Stomach smooth muscle (tissue), 2 donors: ENCODE data around the gene TTC34.

ENCODE experiments used
- H3K27ac ChIP-seq: one replicate; pipeline ENCODE4 v1.7.0; 2013; ENCODE audit warnings: mild to moderate bottlenecking, low read length, inconsistent platforms
- H3K27me3 ChIP-seq, 2 donors: one replicate each; pipeline ENCODE4 v1.7.0; 2013; ENCODE audit warnings: low read length in 2 of 2; ENCODE audit not compliant: insufficient read depth in 2 of 2, control insufficient read depth in 1 of 2
- H3K36me3 ChIP-seq, 2 donors: one replicate each; pipeline ENCODE4 v1.7.0; 2013; ENCODE audit warnings: low read length in 2 of 2; ENCODE audit not compliant: control insufficient read depth in 2 of 2, insufficient read depth in 2 of 2
- H3K4me1 ChIP-seq: one replicate; pipeline ENCODE4 v1.7.0; 2013; ENCODE audit warnings: low read length; ENCODE audit not compliant: control insufficient read depth, insufficient read depth
- H3K4me3 ChIP-seq, 2 donors: one replicate each; pipeline ENCODE4 v1.7.0; 2013; ENCODE audit warnings: low read length in 2 of 2
- H3K9ac ChIP-seq, 2 donors: one replicate each; pipeline ENCODE4 v1.7.0; 2013; ENCODE audit warnings: low read length in 2 of 2, mild to moderate bottlenecking in 1 of 2
- H3K9me3 ChIP-seq, 2 donors: one replicate each; pipeline ENCODE4 v1.7.0; 2013; ENCODE audit warnings: low read length in 2 of 2; ENCODE audit not compliant: control insufficient read depth in 2 of 2
- donor health status: healthy.
- donor health status: Pancreatic carcinoma.

TTC34 gene

DNA sequence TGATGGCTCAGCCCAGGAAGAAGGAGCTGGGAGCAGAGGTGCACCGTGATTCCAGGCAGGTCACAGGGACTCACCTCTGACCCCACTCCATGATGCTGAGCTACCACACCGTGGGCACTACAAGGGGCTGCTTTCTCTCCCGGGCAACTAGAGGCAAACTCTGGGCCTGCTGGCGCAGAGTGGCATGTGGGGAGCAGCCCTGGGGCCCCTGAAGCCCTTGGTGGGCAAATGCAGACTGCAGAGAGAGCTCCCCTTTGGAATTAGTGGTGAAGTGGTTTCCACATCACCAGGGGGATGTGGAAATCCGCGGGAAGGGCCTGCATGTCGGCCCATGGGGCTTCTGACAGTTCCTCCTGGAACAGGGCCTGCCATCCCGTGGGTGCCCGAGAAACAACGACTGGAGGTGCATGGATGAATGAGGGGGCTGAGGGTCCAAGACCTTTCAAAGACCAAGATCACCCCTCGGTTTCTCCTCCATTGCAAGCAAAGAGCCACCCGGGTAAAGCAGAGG lies 156.8 kb downstream of the TTC34 start:
- Histone ChIP-seq H3K4me3 (no peak overlapping the region), H3K9me3 (peaks cover 3 to 13% of the 10 kb centered on the region in 2 donors), H3K9ac (no peak overlapping the region), H3K27ac (no peak overlapping the region), H3K36me3 (no peaks in the 10 kb centered on the region), H3K4me1 (peaks cover 19% of the 10 kb centered on the region), H3K27me3 (no peaks in the 10 kb centered on the region)

DNA sequence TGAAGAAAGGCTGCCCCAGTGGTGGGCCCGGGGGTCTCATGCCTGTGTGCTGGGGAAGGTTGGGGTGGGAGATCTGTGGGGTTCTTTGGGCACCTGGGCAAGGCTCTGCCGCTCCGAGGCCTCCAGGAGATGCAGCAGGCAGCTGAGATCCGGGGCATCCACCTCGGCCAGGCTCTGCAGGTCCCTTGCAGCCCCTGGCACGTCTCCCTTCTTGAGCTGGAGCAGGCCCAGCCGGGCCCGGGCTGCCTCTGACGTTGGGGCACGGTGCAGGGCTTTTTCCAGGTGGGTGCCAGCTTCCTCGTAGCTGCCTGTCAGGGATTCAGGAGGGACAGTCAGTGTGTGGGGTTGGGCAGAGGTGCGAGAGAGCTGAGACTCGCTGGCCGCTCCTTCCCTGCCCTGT lies 157.3 kb downstream of the TTC34 start:
- H3K4me1 ChIP-seq, result peaks cover 19% of the 10 kb centered on the region
- no peak overlapping the region for H3K4me3 ChIP-seq
- H3K27ac ChIP-seq, result no peak overlapping the region
- H3K27me3 ChIP-seq, result no peaks in the 10 kb centered on the region
- H3K9me3 ChIP-seq, result peaks cover 3 to 13% of the 10 kb centered on the region in 2 donors
- no peaks in the 10 kb centered on the region for H3K36me3 ChIP-seq
- no peak overlapping the region for H3K9ac ChIP-seq

DNA sequence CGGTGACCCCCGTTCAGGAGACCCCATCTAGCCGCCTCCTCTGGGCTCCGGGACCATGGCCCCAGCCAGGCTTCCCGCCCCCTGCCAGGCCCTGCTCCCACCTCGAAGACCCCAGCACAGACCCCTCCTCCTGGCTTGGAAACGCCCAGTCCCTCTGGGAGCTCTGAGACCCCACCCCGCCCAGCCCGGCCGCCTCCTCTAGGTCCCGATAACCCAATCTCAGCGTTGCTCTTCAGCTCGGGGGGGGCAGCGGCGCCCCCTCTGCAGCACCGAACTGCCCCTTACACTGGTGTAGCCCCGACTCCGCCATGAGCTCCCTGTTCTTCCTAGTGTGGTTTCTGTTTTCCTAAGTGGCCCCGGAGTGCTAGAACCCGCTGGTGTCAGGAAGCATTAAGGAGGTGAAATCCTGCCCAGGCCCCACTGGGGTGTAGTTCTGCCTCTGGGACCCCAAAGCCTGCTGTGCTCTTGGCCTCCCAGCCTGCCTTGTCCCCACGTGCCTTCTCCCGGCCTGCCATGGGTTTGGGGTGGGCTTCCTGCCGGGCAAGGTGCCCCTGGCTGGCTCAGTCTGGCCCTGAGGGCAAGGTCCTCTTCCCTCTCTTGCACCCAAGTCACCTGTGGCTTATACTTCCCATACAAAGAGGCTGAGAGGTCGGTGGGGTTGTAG lies 157.9 kb downstream of the TTC34 start:
- no peaks in the 10 kb centered on the region for H3K27me3 ChIP-seq
- peaks cover 19% of the 10 kb centered on the region for H3K4me1 ChIP-seq
- peak overlapping the region in 1 of 2 donors; percentile 85 for H3K9ac ChIP-seq
- H3K4me3 ChIP-seq, result peak overlapping the region; percentile 69 to 86
- no peak overlapping the region for H3K27ac ChIP-seq
- H3K36me3 ChIP-seq, result no peaks in the 10 kb centered on the region
- H3K9me3 ChIP-seq, result peaks cover 3 to 7% of the 10 kb centered on the region in 2 donors

DNA sequence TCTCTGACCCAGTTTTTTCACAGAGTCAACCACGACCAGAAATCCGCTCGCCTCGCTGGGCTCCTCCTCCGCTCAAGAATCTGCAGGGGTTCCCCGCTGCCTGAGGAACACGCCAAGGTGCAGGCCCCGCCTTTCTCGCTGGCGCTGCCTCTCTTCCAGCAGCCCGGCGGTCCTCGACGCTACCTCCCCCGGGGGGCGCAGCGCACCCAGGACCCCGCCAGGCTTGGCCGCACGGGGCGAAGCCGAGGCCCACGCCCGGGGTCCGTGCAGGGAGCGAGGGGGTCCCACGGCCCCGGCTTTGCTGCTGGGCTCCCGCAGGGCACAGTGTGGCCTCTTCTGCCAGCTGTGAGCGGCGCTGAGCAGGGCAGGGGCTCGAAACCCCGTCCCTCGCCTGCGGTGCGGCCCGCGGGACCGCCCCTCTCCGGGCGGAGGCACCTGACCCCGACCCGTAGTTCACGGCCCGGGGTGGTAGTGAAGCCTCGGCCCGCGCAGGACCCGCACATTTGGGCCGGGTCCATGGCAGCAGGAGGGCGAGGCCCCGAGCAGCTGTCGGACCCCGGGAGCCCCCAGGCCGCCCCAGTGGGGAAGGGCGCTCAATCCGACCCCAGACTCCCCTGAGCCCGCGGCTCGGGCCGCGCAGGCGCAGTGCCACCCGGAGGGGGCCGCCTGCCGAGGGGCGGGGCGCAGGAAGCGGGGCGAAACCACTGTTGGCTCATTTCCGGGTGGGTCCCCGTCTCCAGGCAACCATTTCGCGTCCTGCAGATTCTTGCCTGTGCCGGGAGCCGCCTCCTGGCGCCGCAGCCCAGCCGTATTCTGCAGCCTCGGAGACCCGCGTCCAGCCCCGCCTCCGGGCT lies 158.7 kb downstream of the TTC34 start:
- H3K9ac ChIP-seq, result peak overlapping the region; percentile 78 to 85
- H3K9me3 ChIP-seq, result peaks cover 0 to 3% of the 10 kb centered on the region in 2 donors
- H3K4me3 ChIP-seq, result peak overlapping the region; percentile 69 to 86
- peaks cover under 1 to 2% of the 10 kb centered on the region in 2 donors for H3K27me3 ChIP-seq
- no peaks in the 10 kb centered on the region for H3K36me3 ChIP-seq
- H3K27ac ChIP-seq, result peak overlapping the region; percentile 18
- peaks cover 19% of the 10 kb centered on the region for H3K4me1 ChIP-seq

DNA sequence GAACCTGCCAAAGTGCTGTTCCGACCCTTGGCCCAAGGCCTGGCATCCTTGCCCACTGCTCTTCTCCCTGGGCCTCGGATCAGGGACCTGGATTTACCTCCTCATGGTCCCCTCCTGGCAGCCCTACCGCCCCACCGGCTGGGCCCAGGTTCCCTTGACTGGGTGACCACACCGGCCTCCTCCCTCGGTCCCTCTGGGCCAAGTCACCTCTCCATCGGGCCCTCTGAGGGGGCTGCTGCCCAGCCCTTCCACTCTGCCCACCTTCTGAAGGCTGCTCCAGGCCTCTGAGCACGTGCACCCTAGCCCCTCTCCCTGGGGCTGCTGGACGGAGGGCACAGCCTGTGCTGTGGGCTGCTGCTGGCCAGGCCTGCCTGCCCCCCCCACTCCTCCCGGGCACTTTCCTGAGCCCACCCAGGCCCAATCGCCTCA lies 159.3 kb downstream of the TTC34 start:
- peak overlapping the region; percentile 78 to 85 for H3K9ac ChIP-seq
- peaks cover 6 to 7% of the 10 kb centered on the region in 2 donors for H3K27me3 ChIP-seq
- no peaks in the 10 kb centered on the region for H3K36me3 ChIP-seq
- H3K27ac ChIP-seq, result peak overlapping the region; percentile 18
- peak overlapping the region; percentile 69 to 86 for H3K4me3 ChIP-seq
- H3K9me3 ChIP-seq, result peaks cover 0 to 3% of the 10 kb centered on the region in 2 donors
- peaks cover 19% of the 10 kb centered on the region for H3K4me1 ChIP-seq

DNA sequence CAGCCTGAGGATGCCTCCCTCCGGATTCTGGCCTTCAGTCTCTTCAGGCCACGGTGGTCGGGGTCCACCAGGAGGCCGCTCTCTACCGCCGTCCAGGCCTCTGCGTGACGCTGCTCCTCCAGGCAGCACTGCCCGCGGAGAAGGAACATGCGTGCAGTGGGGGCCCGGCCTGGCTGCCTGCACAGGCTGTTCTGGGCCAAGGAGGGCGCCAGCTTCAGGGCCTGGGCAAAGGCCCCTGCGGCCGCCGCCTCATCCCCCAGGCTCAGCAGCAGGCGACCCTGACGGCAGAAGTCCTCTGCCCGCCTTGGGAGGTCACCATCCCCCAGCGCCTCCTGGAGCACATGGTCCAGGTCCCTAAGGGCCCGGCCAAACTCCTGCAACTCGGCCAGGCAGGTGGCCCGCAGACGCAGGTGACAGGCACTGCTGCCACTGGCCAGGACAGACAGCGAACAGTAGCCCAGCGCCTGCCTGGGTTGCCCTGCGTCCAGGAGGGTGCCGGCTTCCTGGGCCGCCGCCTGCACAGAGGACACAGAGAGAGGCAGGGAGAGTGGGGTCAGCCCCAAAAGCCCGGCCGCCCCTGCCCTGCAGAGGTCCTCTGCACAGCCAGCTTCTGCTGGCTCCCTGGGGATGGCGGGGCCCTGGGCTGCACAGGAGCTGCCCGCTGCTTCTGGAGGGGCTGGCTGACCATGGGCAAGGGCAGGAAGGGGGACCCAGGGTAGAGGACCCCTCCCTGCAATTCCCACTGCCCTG lies 159.9 kb downstream of the TTC34 start:
- Histone ChIP-seq H3K9me3 (peaks cover 0 to under 1% of the 10 kb centered on the region in 2 donors), H3K4me1 (peaks cover 19% of the 10 kb centered on the region), H3K4me3 (peak overlapping the region; percentile 69 to 86), H3K27me3 (peaks cover 11 to 13% of the 10 kb centered on the region in 2 donors), H3K9ac (peak overlapping the region; percentile 78 to 85), H3K27ac (no peak overlapping the region), H3K36me3 (no peaks in the 10 kb centered on the region)

DNA sequence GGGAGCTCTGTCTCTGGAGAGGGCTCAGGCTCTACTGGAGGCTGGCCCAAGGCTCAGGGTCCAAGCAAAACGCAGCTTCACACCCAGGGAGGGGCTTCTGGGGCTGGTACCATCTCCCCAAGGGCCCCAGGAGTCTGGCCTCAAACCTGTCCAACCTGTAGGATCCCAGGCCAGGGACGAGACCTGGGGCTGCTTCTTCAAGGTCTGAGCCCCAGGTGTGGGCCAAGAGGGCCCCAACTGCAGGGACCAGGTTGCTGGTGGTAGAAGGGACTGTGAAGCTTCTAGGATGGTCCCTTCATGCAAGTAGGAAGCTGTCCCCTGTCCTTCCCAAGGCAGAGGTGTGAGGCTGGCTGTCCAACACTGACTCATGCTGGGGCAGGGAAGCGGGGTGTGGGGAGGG lies 160.9 kb downstream of the TTC34 start:
- Histone ChIP-seq H3K9ac (no peak overlapping the region), H3K27ac (no peak overlapping the region), H3K4me1 (peaks cover 19% of the 10 kb centered on the region), H3K27me3 (peaks cover 13 to 19% of the 10 kb centered on the region in 2 donors), H3K9me3 (no peaks in the 10 kb centered on the region), H3K36me3 (no peaks in the 10 kb centered on the region), H3K4me3 (no peak overlapping the region)

DNA sequence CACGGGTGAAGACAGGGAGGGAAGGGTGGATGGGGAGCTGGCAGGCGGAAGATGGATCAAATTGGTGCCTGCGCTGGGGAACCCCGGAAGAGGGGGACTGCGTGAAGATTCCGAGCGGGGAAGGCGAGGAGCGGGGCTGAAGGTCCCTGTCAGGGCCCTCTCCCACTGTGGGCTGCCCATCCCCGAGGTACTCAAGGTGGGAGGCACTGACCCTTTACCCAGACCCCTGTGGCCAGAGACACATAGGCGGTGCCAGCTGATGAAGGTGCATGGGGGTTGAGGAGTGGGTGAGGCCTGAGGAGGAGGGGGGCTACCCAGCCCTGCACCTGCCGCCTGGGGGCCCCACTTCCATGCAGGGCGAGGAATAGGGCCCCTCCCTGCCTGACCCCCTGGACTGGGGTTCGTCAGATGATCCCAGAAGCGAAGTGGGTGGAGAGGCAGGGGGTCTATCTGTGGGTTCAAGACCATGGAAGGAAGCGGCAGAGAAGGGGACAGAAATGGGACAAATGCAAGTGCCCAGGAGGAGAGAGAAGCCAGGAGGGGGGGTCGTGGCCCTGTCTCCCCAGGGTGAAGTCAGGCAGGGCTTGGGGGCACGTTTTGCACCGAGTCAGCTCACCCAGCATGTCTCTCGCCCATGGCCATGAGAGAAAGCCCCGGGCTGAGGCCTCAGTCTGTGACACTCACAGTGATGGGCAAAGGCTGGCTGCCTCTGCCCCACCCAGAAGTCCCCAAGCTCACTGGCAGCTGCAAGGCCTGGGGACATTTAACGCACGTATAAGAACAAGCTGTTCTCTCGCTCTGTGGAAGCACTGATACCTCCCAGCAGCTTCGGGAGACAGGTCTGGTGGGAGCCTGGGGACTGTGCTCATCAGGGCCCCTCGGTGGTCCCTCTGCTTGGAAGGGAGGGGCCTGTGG lies 161.6 kb downstream of the TTC34 start:
- H3K27ac ChIP-seq, result no peak overlapping the region
- H3K4me1 ChIP-seq, result peaks cover 19% of the 10 kb centered on the region
- H3K36me3 ChIP-seq, result no peaks in the 10 kb centered on the region
- H3K9ac ChIP-seq, result no peak overlapping the region
- H3K9me3 ChIP-seq, result no peaks in the 10 kb centered on the region
- H3K27me3 ChIP-seq, result peaks cover 19 to 26% of the 10 kb centered on the region in 2 donors
- no peak overlapping the region for H3K4me3 ChIP-seq

DNA sequence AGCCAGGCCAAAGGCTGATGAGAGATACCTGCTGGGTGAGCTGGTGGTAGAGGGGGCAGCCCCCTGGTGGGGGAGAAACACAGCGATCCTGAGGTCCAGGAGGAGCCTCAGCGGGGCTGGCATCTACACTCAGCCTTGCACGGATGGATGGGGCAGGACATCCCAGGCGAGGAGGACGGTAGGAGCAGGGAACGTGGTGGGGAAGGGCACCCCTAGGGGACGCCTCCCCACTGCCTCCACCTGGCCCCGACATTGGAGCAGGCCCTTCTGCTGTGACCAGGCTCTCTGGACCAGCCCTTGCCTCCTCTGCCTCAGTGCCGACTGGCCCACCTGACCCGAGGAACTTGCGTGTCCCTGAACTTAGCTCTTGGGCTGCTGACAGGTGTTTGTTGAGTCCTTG lies 162.3 kb downstream of the TTC34 start:
- H3K36me3 ChIP-seq, result no peaks in the 10 kb centered on the region
- H3K9me3 ChIP-seq, result no peaks in the 10 kb centered on the region
- H3K27ac ChIP-seq, result no peak overlapping the region
- peaks cover 19% of the 10 kb centered on the region for H3K4me1 ChIP-seq
- no peak overlapping the region for H3K9ac ChIP-seq
- H3K4me3 ChIP-seq, result no peak overlapping the region
- H3K27me3 ChIP-seq, result peaks cover 21 to 29% of the 10 kb centered on the region in 2 donors
